HepG2 (cell line): Measurements from ENCODE around the gene JPT1. TPM values are rescaled to one million over a fixed set of nuclear protein-coding genes. Genes with fewer than 3 reads are reported as not detected.
A peak's percentile ranks its signal among the peaks of the same experiment; 100 is the strongest.

ENCODE experiments used
- ATAC-seq: fragments of 200-7000 bp; cut with Tn5 transposase; 3 replicates; pipeline ENCODE4 v1.9.1; 2020; ENCODE audit warnings: mild to moderate bottlenecking, moderate library complexity
- BruUV-seq: library from RNA; stranded (reverse); fragments of 400-500 nt; replicated peaks from 2 replicates; lab custom pipeline; 2021; lab: Mats Ljungman, UMichigan
- CTCF ChIA-PET: fragments of 300-600 bp; formaldehyde crosslinking; extraction: SDS; loops from one replicate; lab custom pipeline; 2021; ENCODE audit warnings: low total read pairs, inconsistent platforms, low intra/inter-chr PET ratio; lab: Yijun Ruan, JAX
- POLR2A ChIA-PET: fragments of 350-600 bp; sonication (Branson Sonifier 250); formaldehyde crosslinking; loops from one replicate; lab custom pipeline; 2020; ENCODE audit warnings: antibody characterized with exemption, inconsistent platforms; lab: Yijun Ruan, JAX
- DNase-seq: peaks from one replicate; pipeline ENCODE4 v3.0.0-alpha.2; 2015; ENCODE audit warnings: low spot score
- FAIRE-seq: peaks from 3 replicates; lab custom pipeline; 2011; peaks lifted over from hg19 to GRCh38; lab: Jason Lieb, UNC
- H2AFZ ChIP-seq: one replicate; pipeline ENCODE4 v1.6.1; 2011; ENCODE audit warnings: low read length, inconsistent platforms
- H3K27ac ChIP-seq: fragments of 300-600 bp; 3 replicates; pipeline ENCODE4 v1.8.0; 2011; ENCODE audit warnings: mixed run types, mild to moderate bottlenecking, mixed read lengths, low read length, inconsistent platforms; ENCODE audit not compliant: insufficient read depth; ENCODE audit errors: extremely low read length
- H3K27me3 ChIP-seq, 2 experiments: fragments of 200-600 bp in 1 of 2; 2 replicates in 1 of 2; 3 replicates in 1 of 2; pipeline versions ENCODE4 v1.6.0 to v1.8.0; 2011; ENCODE audit warnings: low read length in 2 of 2, mild to moderate bottlenecking in 2 of 2, moderate library complexity in 2 of 2, inconsistent platforms in 1 of 2; ENCODE audit not compliant: insufficient read depth in 2 of 2, control insufficient read depth in 1 of 2
- H3K36me3 ChIP-seq, 2 experiments: fragments of 200-600 bp in 1 of 2; replicated peaks in 1 of 2; 2 replicates in 1 of 2; 3 replicates in 1 of 2; pipeline versions ENCODE4 v1.5.1 to v1.8.0; 2011; ENCODE audit warnings: low read length in 2 of 2, inconsistent platforms in 1 of 2; ENCODE audit not compliant: insufficient read depth in 2 of 2, control insufficient read depth in 1 of 2
- H3K4me1 ChIP-seq: 2 replicates; pipeline ENCODE4 v1.5.1; 2012; ENCODE audit warnings: low read length, inconsistent platforms; ENCODE audit not compliant: insufficient read depth
- H3K4me2 ChIP-seq: 2 replicates; pipeline ENCODE4 v1.6.0; 2011; ENCODE audit warnings: low read depth, low read length, inconsistent platforms
- H3K4me3 ChIP-seq, 3 experiments: fragments of 200-600 bp in 1 of 3; sonication (generic), shearing (Covaris generic) in 1 of 3; replicated peaks in 1 of 3; 2 replicates each; pipeline ENCODE4 v1.5.1; 2011 to 2016; ENCODE audit warnings: low read length in 3 of 3, inconsistent platforms in 2 of 3, low read depth in 2 of 3, mild to moderate bottlenecking in 2 of 3, control low read depth in 1 of 3, mixed read lengths in 1 of 3; ENCODE audit not compliant: insufficient read depth in 1 of 3
- H3K79me2 ChIP-seq: one replicate; pipeline ENCODE4 v1.6.1; 2011; ENCODE audit warnings: low read length, inconsistent platforms; ENCODE audit not compliant: insufficient read depth
- H3K9ac ChIP-seq: 2 replicates; pipeline ENCODE4 v1.6.0; 2011; ENCODE audit warnings: mild to moderate bottlenecking, low read depth, low read length, inconsistent platforms; ENCODE audit not compliant: insufficient read depth
- H3K9me3 ChIP-seq: 2 replicates; pipeline ENCODE4 v1.5.1; 2012; ENCODE audit warnings: mild to moderate bottlenecking, low read length
- H4K20me1 ChIP-seq: 2 replicates; pipeline ENCODE4 v1.6.0; 2011; ENCODE audit warnings: inconsistent platforms, mild to moderate bottlenecking, low read length, moderate library complexity; ENCODE audit not compliant: insufficient read depth
- HNRNPL ChIP-seq: fragments of 200-400 bp; formaldehyde crosslinking; IDR thresholded peaks from 2 replicates; pipeline ENCODE4 v1.6.1; 2017; ENCODE audit warnings: mild to moderate bottlenecking, low read depth, low read length
- KAT2B ChIP-seq: fragments of 150-350 bp; IDR thresholded peaks from 2 replicates; pipeline ENCODE4 v1.6.1; 2014; ENCODE audit warnings: low read depth, low read length, borderline replicate concordance
- KLF6 ChIP-seq: IDR thresholded peaks from 2 replicates; pipeline ENCODE4 v1.8.0; 2016; ENCODE audit warnings: missing biosample characterization, missing genetic modification reagents
- MAZ ChIP-seq, 2 experiments: sonication (generic) in 1 of 2; formaldehyde crosslinking in 1 of 2; IDR thresholded peaks; 2 replicates each; pipeline versions ENCODE4 v1.5.0 to v1.6.1; 2012 to 2020; ENCODE audit warnings: low read depth in 2 of 2, mild to moderate bottlenecking in 2 of 2, borderline replicate concordance in 1 of 2, improper control_type of control experiment in 1 of 2, low read length in 1 of 2, missing genetic modification reagents in 1 of 2, moderate library complexity in 1 of 2
- NFE2L2 ChIP-seq: fragments of 150-350 bp; IDR thresholded peaks from 2 replicates; pipeline ENCODE4 v1.6.1; 2014; ENCODE audit warnings: low read length
- RFX5 ChIP-seq: IDR thresholded peaks from 2 replicates; pipeline ENCODE4 v1.6.1; 2011; ENCODE audit warnings: low read depth, low read length, improper control_type of control experiment
- ZNF143 ChIP-seq: sonication (generic); formaldehyde crosslinking; IDR thresholded peaks from 2 replicates; pipeline ENCODE4 v1.4.0; 2020; ENCODE audit warnings: missing genetic modification reagents
- ZNF205 ChIP-seq: IDR thresholded peaks from 2 replicates; pipeline ENCODE4 v1.6.1; 2018; ENCODE audit warnings: missing biosample characterization, missing genetic modification reagents
- ZNF235 ChIP-seq: sonication (generic); formaldehyde crosslinking; IDR thresholded peaks from 2 replicates; pipeline ENCODE4 v1.8.1; 2023; ENCODE audit warnings: mild to moderate bottlenecking, missing genetic modification reagents, borderline replicate concordance
- ZNF253 ChIP-seq: sonication (generic); formaldehyde crosslinking; IDR thresholded peaks from 2 replicates; pipeline ENCODE4 v1.8.0; 2022; ENCODE audit warnings: mild to moderate bottlenecking, missing genetic modification reagents, borderline replicate concordance
- ZNF781 ChIP-seq: sonication (generic); formaldehyde crosslinking; IDR thresholded peaks from 2 replicates; pipeline ENCODE4 v1.5.1; 2020; ENCODE audit warnings: borderline replicate concordance, mild to moderate bottlenecking, missing genetic modification reagents; ENCODE audit errors: not compliant biosample characterization
- ZNF792 ChIP-seq: IDR thresholded peaks from 2 replicates; pipeline ENCODE4 v1.6.1; 2016
- WGBS: methylation state at CpG from one replicate; pipeline ENCODE4 v1.1.6; 2017; ENCODE audit warnings: low lambda C conversion rate; 5-methylcytosine and 5-hydroxymethylcytosine counted together
- in situ Hi-C: cut with HindIII; loops from 2 replicates; pipeline ENCODE4 v1.10.0; 2017; ENCODE audit warnings: low pct_unique_long_range_greater_than_20kb; ENCODE audit not compliant: extremely low pct_ligation_motif_present
- intact Hi-C: fragments of 100-400 bp; cut with micrococcal nuclease; formaldehyde crosslinking; loops from one replicate; pipeline ENCODE4 v1.10.0; 2022; ENCODE audit not compliant: unreplicated experiment
- polyA plus RNA-seq, 8 experiments: library from polyadenylated mRNA; depleted of rRNA in 3 of 8; stranded (reverse) in 7 of 8; unstranded in 1 of 8; fragments of >200 nt; fragmentation: Illumina TruSeq in 4 of 8; extraction: Trizol in 4 of 8; gene quantifications; 2 replicates each; pipeline versions ENCODE4 v1.2.1 to v1.2.3, GENCODE V29; 2011 to 2016; ENCODE audit warnings: low read depth in 4 of 8, missing spikeins in 1 of 8, mixed read lengths in 1 of 8; ENCODE audit not compliant: insufficient read depth in 1 of 8
- total RNA-seq, 5 experiments: library from RNA; depleted of rRNA; stranded (reverse); fragments of >200 nt; fragmentation: Illumina TruSeq; extraction: Trizol; gene quantifications; 2 replicates each; pipeline ENCODE4 v1.2.3, GENCODE V29; 2016; ENCODE audit warnings: low read depth in 1 of 5
- TF ChIP-seq, protein P1 (sequence below): sonication (generic); formaldehyde crosslinking; IDR thresholded peaks from 2 replicates; pipeline ENCODE4 v1.4.0; 2020; ENCODE audit warnings: missing genetic modification reagents
- TF ChIP-seq, protein P2 (sequence below), 2 experiments: sonication (generic) in 1 of 2; formaldehyde crosslinking in 1 of 2; IDR thresholded peaks; 2 replicates each; pipeline versions ENCODE4 v1.4.0 to v1.6.1; 2016 to 2020; ENCODE audit warnings: borderline replicate concordance in 1 of 2, low read depth in 1 of 2, mild to moderate bottlenecking in 1 of 2, missing genetic modification reagents in 1 of 2

JPT1 gene
- total and polyA plus RNA-seq, 2 of the 13 experiments (the other 11 are each of a cell fraction or from before 2014, with no cell fraction given), result 43.3 to 256 TPM

DNA sequence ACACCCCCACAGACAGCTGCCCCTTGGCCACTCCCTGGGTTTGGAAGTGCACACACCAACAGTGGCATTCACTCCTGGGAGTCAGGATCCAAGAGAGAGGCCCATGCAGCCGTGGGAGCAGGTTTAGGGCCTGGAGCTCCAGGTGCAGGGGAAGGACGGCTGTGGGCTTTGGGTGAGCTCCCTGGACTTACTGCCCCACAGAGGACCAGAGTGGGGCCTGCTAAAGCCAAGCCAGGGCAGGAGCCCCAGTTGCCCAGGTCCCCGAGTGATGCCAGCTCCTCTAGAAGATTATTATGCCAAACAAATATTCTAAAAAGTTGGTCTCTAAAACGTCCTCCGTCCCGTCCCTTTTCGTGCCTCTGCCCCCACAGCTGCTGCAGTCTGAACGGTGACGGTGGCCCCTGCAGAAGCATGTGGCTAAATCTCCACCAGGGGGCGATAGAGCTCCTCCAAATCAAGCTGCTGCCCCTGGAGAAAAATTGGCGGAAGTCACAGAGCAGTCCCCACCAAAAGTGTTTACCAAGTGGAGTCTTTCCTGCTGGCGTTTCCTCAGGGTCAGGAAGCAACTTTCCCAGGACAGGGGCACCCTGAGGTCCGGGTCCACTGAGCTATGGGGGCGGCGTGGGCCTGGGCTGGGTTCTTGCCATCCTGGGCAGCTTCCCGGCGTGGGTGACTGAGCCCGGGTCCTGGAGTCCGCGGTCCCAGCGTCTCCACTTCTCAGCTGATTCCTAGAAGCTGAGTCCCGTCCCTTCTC, 40.3 kb downstream of the JPT1 start:
- peak; percentile 74 for ATAC-seq
- ChIA-PET CTCF (interaction anchor here (1.0 to 2.4 kb wide), 8 partner anchors 10 to 125 kb away, joined by 3 to 26 read pairs (median 8); partner anchors contain the start of gene NT5C), POLR2A (interaction anchor here (0.6 to 2.3 kb wide), 24 partner anchors 8 to 175 kb away, joined by 3 to 19 read pairs (median 4); partner anchors contain the start of genes GGA3, JPT1, NT5C and NUP85)
- peak; percentile 97 for FAIRE-seq
- H3K79me2 ChIP-seq, result peaks cover 8% of the 10 kb centered on the region
- intact Hi-C loops (loop anchor here (1.0 to 5.0 kb wide), 3 partner anchors 57 to 123 kb away; no protein-coding TSS in a partner anchor), in situ Hi-C loops (loop anchor here (5.0 kb wide), 1 partner anchor 298 kb away; no protein-coding TSS in a partner anchor)
- H3K9ac ChIP-seq, result peak overlapping the region; percentile 7; the same call in 1 of the 2 replicates
- H3K4me2 ChIP-seq, result peak overlapping the region; percentile 48
- DNase-seq, result peak; percentile 84
- peaks cover 36% of the 10 kb centered on the region for H3K4me1 ChIP-seq
- no peak overlapping the region for H2AFZ ChIP-seq
- H3K27ac ChIP-seq, result peak overlapping the region; percentile 19
- no peak overlapping the region; a peak in 1 of 6 replicates for H3K4me3 ChIP-seq
- WGBS, result 39% methylated on average over 21 of the region's 22 CpGs
- no peaks in the 10 kb centered on the region for H3K9me3 ChIP-seq
- H3K27me3 ChIP-seq, result peaks cover 0 to under 1% of the 10 kb centered on the region in 2 experiments; a peak in 1 of 5 replicates
- no TSS peak for BruUV-seq
- H4K20me1 ChIP-seq, result no peaks in the 10 kb centered on the region
- peaks cover 0 to 3% of the 10 kb centered on the region in 2 experiments; a peak in 3 of 5 replicates for H3K36me3 ChIP-seq
- no peak for TF ChIP-seq ZNF781 (CRISPR knock-in tag)
- no peak for TF ChIP-seq ZNF792
- no peak for TF ChIP-seq RFX5
- 0 out of 2 replicates have a peak, but pooled peaks have one; percentile 43 for TF ChIP-seq HNRNPL
- TF ChIP-seq MAZ (IDR thresholded peaks at IDR 0.05; ENCODE audit: borderline replicate concordance, low read depth, low read length), result no peak
- peak; percentile 41; the same call in 1 of the 2 replicates for TF ChIP-seq MAZ (CRISPR knock-in tag; IDR thresholded peaks at IDR 0.05; ENCODE audit: low read depth)
- no peak; the same call in 1 of the 2 replicates for TF ChIP-seq ZNF143 (CRISPR knock-in tag)
- TF ChIP-seq, protein P1, sequence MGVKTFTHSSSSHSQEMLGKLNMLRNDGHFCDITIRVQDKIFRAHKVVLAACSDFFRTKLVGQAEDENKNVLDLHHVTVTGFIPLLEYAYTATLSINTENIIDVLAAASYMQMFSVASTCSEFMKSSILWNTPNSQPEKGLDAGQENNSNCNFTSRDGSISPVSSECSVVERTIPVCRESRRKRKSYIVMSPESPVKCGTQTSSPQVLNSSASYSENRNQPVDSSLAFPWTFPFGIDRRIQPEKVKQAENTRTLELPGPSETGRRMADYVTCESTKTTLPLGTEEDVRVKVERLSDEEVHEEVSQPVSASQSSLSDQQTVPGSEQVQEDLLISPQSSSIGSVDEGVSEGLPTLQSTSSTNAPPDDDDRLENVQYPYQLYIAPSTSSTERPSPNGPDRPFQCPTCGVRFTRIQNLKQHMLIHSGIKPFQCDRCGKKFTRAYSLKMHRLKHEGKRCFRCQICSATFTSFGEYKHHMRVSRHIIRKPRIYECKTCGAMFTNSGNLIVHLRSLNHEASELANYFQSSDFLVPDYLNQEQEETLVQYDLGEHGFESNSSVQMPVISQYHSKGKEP (CRISPR knock-in tag), result no peak
- TF ChIP-seq NFE2L2, result no peak
- TF ChIP-seq ZNF235 (CRISPR knock-in tag), result no peak
- no peak for TF ChIP-seq KAT2B
- no peak; the same call in 1 of the 2 replicates for TF ChIP-seq ZNF205 (CRISPR knock-in tag)
- TF ChIP-seq ZNF253 (CRISPR knock-in tag), result no peak
- TF ChIP-seq KLF6, result no peak
- TF ChIP-seq, protein P2, sequence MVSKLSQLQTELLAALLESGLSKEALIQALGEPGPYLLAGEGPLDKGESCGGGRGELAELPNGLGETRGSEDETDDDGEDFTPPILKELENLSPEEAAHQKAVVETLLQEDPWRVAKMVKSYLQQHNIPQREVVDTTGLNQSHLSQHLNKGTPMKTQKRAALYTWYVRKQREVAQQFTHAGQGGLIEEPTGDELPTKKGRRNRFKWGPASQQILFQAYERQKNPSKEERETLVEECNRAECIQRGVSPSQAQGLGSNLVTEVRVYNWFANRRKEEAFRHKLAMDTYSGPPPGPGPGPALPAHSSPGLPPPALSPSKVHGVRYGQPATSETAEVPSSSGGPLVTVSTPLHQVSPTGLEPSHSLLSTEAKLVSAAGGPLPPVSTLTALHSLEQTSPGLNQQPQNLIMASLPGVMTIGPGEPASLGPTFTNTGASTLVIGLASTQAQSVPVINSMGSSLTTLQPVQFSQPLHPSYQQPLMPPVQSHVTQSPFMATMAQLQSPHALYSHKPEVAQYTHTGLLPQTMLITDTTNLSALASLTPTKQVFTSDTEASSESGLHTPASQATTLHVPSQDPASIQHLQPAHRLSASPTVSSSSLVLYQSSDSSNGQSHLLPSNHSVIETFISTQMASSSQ (IDR thresholded peaks at IDR 0.05; ENCODE audit: low read depth), result no peak
- TF ChIP-seq, protein P2 (CRISPR knock-in tag; IDR thresholded peaks at IDR 0.05; ENCODE audit: borderline replicate concordance), result no peak
